DLD1 (cell line): Measurements from ENCODE around the gene C17orf75.

Experiments used
- in situ Hi-C: cut with HindIII; loops from 2 replicates; pipeline ENCODE4 v1.10.0; 2017; ENCODE audit warnings: low sequenced_read_pairs

Gene C17orf75

DNA sequence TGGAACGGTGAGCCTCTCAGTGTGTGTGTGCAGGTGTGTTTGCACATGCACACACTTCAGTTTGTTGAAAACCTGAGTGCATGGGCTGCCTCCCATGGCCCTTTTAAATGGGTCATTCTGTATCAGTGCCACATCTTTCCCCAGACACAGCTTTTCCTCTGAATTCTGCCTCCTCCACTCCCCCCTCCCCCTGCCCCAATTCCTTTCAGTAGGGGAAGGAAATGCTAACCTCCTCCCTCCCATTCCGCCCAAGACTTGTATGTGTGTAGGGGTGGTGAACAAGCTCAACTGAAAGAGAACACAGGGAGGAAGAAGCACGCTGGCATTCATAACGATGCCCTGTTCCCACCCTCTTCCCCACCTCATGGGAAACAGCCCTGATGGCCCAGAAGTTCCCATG is 34.3 kb downstream of the C17orf75 start:
- in situ Hi-C loops: no loop called here

DNA sequence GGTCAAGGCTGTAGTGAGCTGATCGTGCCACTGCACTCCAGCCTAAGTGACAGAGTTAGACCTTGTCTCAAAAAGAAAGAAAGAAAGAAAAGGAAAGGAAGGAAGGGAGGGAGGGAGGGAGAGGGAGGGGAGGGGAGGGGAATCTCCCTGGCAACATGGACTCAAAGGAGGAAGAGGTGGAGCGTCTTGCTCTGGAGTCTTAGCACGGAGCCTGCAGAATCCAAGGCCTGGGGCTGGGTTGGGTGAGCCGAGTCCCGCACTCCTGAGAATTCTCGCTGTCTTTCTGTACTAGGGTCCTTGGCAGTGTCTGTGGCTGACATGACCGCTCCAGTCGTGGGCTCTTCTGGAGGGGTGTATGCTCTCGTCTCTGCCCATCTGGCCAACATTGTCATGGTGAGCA is 36.9 kb downstream of the C17orf75 start:
- in situ Hi-C loops: no loop called here

DNA sequence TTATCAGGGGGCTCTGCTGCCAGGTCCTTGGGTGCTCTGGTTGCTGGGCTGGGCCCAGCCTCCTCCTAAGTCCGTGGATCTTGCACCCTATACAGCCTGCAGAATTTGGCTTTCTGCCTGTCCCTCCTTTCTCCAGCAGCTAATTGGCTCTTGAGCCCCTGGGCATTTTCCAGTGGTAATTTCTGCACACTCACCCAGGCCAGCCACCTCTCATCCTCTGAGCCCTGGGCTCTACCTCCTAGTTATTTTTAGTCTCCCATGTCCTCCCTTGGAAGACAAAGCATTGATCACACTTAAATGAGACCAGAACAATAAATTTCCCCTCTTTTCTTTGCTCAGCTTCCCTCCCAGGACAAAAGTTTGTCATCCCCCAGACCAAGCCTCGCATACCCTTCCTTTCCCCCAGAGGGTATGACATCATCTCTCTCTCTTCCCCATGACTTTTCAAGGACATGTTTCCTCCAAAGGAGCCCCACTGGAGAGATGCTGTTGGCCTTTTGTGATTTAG is 38.1 kb downstream of the C17orf75 start:
- in situ Hi-C loops: no loop called here

DNA sequence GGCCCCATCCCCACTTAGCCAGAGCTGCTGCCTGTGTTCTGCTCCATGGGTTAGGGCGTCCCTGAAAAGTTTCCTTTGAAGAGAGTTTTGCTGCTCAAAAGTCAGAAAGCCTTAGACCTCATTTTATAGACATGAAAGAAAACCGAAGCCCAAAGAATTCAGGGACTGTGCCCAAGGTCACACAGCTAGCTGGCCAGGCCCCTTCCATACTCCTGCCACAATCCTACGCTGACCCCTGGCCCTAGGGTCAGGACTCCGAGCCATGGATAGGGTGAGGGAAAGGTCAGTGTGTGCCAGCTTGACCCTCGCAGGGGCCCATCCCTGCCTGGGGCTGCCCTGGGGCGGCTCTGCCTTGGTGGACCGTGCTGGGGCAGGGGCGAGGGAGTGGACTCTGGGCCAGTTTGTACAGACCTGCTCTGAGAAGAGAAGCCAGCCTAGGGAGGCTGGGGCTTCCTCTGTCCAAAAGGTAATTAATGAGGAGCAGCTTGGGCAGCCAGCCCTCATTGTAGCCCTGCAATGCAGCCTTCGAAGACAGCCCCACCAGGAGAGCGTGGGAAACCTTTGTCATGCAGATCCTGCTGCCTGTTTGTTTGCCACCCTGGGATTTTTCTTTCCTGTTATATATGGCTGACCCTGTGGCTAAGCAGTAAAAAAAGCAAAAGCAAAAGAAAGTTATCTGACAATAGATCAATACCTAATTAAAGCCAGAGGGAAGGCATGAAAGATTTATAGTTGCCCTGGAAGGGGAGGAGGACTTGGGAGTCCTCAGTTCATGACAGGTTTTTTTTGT is 38.9 kb downstream of the C17orf75 start:
- in situ Hi-C loops: no loop called here

DNA sequence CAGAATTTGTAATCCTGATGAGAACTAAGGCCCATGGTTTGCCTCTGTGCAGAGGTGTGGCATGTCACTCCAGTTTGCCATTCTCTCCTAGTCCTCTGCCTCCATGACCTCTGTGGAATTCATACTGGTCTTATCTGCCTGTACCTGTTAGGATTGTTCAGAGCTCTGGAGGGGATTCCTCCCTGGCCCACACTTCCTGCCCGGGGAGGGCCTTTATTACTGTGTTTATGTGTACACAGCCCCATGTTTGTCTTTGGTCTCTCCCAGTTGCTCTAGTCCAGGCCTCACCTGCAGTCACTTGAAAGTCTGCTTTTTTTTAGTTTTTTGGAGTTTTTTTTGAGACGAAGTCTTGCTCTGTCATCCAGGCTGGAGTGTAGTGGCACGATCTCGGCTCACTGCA is 39.9 kb downstream of the C17orf75 start:
- in situ Hi-C loops: no loop called here

DNA sequence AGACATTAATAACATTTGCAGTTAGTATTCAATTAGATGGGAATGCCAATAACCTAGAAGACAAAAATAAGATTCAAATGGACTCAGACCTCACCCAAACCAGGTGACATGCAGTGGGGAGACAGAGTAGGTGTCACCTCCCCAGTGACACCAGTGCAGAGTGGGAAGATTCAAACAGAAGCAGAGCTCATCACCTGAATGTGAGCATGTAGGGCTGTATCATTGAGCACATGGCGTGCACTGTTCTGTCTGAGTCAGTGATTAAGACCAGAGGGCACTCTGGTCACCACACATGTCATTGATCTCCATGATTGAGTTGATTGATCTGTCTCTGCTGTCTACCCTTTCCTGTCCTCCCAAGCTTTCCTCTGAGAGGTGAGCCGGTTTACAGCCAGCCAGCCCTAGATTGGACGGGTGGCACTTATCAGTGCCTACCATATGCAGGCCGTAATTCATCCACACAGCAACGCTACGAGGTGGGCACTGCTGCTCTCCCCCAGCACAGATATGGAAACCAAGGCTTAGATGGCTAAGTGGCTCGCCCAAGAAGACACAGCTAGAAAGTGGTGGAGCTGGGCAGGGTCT is 42.3 kb downstream of the C17orf75 start:
- in situ Hi-C loops: no loop called here

DNA sequence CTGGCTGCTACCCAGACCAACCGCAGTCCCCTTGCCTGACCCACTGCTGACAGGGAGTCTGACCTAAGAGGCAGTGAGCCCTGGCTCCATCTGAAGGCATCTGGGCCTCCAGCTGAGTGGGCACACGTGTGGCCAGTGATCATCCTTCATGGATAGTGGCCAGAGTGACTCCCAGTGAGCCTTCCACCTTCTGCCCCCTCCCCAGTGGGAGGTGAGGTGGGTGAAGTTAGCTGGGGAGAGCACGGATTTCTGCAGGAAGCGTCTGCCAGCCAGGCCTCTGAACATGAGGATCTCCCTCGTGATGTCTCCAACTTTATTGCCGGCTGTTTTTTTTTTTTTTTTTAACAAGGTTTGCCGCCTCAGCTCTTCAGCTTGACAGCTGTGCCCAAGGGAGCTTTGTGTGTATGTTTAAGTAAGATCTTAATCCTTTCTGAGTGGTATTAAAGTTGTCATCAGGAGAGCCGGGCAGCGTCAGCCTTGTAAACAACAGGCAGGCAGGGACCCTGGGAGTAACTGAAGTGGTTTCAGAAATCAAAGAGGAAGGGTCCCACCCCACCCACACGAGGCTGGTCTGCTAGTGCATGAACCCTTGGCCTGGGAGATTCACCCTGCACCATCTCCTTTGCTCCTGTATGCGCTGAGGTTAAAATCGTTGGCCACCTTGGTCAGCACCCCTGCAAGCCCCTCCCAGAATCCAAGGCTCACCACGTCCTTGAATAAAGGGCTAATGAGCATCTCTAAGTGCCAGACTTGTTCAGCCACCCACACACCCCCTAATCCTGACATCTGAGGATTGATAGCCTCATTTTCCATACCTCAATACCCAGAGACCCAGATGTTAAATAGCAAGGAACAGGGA is 43.0 kb downstream of the C17orf75 start:
- in situ Hi-C loops: no loop called here

DNA sequence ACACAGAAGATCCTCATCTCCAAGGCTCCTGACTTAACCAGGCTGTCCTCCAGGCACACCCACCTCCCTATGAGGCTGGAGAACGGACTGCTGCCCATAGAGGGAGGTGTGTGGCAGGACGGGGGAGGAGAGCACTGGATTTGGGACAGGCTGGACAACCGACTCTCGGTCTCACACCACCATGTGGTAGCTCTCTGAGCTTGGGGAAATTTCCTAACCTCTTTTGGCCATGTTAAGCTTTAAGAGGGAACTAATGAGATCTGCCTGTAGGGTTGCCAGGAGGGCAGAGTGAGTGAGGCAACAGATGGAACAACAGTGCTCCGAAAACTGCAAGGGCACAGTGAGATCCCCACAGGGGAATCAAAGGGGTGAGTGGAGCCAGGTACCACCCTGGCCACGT is 43.7 kb downstream of the C17orf75 start:
- in situ Hi-C loops: no loop called here

DNA sequence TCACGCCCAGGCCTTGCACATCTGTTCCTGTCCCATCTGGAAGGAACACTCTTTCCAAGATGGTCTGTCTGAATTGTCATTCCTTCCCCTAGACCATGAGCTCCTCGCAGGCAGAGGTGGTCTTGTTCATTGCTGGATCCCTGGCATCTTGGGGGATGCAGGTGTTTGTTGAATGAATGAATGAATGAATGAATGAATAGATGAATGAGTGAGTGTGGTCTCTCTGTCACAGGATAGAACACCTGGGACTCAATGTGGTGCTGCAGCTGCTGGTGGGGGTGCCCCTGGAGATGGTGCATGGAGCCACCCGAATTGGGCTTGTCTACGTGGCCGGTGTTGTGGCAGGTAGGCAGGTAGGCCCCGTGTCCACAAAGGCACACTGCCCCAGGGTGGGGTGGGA is 44.1 kb downstream of the C17orf75 start:
- in situ Hi-C loops: no loop called here

DNA sequence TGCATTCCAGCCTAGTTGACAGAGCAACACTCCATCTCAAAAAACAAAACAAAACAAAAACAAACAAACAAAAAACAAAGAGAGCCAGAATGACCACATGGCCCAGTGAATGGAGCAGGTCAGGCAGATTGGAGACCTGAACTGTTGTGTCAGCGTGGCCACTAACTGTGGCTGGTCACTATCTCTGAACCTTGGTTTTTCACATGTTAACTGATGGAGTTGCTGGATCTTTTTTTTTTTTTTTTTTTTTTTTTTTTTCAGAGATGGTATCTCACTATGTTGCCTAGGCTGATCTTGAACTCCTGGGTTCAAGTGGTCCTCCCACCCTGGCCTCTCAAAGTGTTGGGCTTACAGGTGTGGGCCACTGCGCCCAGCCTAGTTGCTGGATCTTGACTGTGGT is 44.5 kb downstream of the C17orf75 start:
- in situ Hi-C loops: no loop called here

DNA sequence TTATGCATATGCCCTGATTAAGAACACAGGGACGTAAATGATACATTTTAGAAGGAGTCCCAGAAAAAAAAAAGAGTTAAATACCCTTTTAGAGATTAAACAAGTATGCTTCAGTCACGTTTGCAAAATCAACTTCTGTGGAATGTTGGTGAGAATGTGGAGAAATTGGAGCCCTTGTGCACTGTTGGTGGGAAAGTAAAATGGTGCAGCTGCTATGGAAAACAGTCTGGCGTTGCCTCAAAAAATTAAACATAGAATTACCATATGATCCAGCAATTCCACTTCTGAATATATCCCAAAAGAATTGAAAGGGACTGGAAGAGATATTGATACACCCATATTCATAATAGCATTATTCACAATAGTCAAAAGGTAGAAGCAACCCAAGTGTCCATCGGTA is 49.9 kb downstream of the C17orf75 start:
- in situ Hi-C loops: no loop called here

DNA sequence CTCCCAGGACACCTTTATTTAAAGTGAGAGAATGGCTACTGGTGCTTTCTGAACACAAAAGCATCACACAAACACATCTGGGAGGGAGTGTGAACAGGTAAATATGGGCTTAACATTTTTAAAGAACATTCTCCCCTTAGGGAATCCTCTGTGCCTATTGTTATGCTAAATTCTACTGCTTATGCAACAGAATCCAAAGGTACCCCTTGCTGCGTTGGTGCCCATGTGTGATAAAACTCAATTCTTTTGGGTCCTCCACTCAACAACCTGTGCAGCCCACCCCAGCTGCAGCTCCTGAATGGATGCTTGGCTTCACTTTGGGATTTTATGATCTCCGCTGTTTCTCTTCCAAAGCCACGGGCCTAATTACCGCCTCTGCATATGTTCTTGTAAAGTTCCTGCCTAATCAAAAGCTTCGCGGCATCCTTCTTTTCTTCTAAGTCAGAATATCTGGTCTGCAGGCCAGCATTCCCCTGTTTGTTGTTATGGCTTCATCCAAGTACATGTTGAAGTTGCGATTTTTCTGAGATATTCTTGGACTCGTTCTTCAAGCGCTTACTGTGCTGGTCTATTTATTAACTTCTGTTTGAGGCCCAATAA is 52.4 kb downstream of the C17orf75 start:
- in situ Hi-C loops: no loop called here

DNA sequence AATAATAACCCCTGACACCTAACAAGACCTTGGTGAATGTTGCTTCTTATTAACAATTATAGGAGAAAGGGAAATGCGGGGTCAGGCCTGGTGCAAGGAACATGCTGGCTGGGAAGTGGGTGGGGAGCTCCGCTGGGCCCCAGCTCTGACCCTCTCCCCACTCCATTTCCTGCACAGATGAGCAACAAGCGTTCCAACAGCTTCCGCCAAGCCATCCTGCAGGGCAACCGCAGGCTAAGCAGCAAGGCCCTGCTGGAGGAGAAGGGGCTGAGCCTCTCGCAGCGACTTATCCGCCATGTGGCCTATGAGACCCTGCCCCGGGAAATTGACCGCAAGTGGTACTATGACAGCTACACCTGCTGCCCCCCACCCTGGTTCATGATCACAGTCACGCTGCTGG is 53.4 kb downstream of the C17orf75 start:
- in situ Hi-C loops: no loop called here

DNA sequence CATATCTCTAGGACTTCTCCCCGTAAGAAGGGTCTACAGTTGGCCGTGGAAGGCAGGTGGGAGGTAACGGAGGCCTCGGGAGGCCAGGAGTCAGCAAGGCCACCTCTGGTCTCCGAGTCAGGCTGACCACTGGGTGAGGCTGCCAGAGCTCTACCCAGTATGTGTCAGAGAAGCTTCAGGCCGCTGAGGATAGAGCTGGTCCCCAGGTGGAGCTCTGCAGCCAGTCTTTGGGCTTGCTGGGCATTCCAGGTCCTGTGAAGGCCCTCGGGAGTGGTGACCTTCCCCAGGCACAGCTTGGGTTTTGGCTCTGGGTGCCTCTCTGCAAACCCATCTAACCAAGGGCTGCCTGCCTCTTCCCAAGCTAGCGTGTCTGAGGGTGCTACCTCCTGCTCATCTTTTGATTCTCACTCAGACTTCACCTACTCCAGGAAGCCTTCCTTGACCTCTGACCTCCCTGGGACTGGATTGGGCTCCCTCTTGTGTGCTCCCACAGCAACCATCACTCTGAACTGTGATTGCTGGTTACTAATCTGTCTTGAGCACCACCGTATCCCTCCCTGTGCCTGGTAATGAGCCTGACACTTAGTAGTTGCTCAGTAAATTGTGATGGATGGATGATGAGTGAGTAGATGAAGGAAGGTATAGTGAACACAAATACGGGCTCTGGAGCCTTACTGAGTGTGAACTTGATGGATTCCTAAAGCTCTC is 54.0 kb downstream of the C17orf75 start:
- in situ Hi-C loops: no loop called here

DNA sequence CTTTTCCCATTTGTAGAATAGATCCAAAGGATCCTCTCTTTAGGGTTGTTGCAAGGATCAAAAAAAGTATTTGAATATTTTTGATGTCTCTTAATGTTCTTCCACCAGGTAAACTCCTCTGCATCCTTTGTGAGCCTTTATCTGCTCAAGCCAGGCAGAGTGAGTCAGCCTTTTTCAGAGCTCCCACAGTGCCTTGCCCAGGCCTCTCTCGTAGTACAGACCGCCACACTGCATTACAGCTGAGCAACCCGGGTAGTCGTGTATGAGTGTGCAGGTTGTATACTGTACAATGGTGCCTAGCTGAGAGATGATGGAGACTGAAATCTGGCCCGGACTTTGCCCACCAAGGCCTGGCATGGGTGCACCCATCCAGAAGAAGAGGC is 55.5 kb downstream of the C17orf75 start:
- in situ Hi-C loops: no loop called here

DNA sequence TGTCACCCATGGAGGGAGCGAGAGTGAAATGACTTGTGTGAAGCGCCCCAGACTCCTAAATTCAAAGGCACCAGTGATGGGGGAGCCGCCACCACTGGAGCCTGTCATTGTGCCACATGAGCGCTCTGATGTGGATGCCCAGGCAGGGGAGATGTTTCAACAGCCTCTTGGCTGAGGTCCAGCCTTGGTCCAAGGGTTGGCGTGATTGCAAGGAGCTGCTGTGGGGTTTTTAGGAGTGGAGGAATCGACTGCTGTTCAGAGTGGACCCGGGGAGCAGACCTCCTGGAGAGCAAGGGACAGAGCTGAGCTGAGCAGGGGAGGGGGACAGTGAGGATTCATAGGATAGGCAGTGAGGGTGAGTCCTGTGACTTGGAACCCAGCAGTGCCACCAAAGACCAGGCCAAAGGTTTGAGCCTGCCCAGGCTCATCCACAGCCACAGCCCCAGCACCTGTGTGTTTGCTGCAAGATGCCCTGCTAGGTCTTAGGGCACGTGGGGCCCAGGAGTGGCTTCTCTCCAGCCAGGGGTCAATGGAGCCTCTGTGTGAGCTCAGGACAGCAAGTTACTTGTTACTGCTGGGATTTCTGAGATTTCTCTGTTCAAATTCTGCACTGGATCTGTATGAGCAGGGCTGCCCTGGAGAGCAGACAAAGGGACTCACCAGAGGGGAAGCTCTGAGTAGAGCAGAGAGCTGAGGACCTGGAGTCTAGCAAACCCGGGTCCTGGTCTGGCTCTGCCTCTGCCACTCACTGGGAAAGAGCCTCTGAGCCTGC is 56.0 kb downstream of the C17orf75 start:
- in situ Hi-C loops: no loop called here

DNA sequence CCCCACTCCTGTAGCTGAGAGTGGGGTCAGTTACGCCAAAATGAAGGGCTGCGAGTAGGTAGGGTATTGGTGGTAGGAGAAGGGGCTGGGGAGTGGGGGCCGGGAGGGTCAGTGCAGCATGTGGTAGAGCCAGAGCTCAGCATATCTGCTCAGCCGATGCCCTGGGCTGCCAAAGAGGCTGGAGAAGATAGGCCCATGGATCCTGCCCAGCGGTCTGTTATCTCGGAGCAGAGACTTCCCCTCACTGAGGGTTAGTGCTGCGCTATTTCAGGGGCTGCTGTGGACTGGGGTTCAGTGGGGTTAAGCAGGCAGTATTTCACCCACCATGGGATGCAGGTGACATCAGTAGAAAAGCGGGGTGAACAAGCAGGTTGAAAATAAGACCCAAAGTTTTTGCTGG is 56.7 kb downstream of the C17orf75 start:
- in situ Hi-C loops: no loop called here

DNA sequence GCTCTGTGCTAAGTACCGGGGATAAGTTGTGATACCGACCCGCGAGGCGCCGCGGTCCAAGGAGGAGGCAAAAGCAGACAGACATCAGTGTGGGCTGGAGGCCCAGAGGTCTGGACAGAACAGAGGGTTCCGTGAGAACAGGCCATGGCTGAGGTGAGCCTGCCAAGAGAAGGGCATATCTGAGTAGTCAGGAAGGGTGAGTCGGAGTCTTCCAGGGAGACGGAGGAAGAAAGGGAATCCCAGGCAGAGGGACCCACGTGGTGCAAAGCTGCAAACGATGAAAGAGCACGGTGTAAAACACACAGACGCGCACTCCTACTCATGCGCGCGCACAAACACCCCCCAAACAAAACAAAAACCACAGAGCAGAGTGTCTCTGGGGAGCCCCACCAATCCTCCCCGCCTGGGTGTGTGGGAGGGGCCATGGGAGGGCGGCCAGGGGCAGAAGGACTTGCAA is 58.2 kb downstream of the C17orf75 start:
- in situ Hi-C loops: no loop called here

DNA sequence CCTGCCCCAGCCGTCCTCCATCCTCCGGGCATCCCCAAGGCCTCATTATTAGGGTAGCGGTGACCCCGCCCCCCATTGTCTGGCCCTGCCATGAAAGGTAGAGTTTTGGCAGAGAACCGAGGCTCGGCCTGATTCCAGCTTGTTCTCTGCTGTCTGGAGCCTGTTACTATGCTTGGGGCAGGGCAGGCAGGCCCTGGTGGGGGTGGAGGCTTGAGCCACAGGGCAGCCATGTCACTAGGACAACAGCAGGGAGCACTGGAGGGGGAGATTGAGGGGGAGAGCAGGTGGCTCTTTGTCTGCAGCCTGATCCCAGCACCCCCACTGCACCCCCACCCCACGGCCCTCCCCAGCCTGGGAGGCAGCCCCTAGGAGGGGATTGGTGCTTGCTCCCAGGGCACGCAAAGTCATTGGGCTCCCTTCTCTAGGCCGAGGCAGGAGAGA is 60.9 kb downstream of the C17orf75 start:
- in situ Hi-C loops: no loop called here
